Right hindlimb (tissue), 1 donor: ENCODE results near the gene PTCHD1.

Experiments
- DNase-seq: peaks from one replicate; pipeline ENCODE4 v3.0.0-alpha.2; 2018

Gene PTCHD1

DNA sequence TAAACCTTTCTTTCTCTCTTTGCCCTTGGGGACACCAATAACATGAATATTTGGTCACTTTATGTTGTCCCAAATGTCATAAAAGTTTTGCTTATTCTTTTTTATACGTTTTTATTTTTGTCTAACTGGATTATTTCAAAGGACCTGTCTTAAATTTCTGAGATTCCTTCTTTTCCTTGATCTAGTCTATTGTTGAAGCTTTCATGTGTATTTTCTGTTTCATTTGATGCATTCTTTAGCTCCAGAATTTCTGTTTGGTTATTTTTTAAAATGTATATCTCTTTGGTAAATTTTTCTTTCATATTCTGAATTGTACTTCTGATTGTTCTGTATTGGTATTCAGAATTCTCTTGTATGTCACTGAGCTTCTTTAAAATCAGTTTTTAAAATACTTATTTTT lies 88.3 kb downstream of the PTCHD1 start:
- no peak for DNase-seq

DNA sequence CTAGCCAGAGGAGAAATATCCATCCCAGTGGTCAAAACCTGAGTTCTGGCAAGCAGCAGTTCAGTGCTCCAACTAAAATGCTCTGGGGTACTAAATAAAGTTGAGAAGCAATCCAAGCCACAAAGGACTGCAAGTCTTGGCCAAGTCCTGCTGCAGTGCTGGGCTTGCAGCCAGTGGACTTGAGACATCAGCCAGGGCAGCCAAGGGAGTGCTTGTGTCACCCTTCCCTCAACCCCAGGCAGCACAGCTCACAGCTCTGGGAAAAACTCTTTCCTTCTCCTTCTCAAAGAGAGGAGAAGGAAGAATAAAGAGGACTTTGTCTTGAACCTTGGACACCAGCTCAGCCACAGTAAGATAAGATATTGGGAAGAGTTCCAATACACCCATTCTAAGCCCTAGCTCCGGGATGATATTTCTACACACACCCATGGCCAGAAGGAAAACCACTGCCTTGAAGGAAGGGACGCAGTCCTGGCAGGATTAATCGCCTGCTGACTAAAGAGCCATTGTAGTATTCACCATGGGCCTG lies 99.8 kb downstream of the PTCHD1 start:
- peak; percentile 79 for DNase-seq

DNA sequence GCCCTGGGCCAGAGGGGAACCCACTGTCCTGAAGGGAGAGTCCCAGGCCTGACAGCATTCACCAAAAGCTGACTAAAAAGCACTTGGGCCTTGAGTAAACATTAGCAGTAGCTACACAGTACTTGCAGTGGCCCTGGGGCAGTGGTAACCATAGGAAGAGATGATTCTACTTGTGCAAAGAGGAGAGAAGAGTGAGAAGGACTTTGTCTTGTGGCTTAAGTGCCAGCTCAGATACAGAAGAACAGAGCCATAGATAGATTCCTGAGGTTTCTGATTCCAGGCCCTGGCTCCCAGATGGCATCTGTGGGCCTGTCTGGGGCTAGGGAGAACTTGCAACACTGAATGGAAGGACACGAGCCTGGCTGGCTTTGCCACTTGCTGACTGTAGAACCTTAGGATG lies 100.5 kb downstream of the PTCHD1 start:
- no peak for DNase-seq

DNA sequence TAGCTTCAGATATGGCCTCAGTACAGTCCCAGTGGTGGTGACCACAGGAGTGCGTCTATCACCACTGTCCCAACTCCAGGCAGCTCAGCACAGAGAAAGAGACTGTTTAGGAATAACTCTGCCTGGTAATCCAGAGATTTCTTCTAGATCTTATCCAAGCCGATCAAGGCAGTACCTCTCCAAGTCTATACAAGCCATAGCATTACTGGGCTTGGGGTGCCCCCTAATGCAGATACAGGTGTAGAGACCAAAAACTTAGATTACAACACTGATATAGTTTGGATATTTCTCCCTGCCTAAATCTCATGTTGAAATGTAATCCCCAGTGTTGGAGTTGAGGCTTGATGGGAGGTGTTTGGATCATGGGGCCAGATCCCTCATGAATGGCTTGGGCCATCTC lies 100.9 kb downstream of the PTCHD1 start:
- DNase-seq, result peak; percentile 22

DNA sequence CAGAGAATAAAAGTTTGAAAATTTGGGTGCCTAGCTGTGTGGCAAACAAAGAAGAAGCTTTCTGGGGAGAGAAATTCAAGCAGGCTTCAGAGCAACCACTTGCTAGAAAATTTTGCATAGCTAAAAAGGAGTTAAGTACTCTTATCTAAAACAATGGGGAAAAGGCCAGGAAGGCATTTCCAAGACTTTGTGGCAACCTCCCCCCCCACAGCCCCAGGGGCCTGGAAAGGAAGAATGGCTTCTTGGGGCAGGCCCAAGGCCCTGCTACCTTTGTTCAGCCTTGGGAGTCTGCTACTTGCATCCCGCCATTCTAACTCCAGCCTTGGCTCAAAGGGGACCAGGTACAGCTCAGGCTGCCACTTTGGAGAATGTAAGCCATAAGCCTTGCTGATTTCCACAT lies 102.2 kb downstream of the PTCHD1 start:
- DNase-seq, result no peak

DNA sequence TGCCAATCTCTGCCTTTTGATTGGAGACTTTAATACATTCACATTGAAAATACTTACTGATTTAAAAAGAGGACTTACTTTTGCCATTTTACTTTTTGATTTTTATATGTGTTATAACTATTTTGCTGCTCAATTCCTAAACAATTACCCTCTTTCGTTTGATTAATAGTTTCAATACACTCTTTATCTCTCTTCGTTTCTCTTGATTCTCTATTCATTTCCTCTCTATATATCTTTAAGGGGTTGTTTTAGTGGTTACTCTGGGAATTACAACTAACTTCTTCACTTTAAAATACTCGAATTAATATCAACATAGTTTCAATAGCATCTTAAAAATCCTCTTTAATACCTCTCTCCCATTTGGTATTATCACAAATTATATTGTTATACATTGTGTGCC lies 116.6 kb downstream of the PTCHD1 start:
- DNase-seq, result no peak
